ENCODE measurements around the gene PSMG2. TPM values are rescaled to one million over a fixed set of nuclear protein-coding genes. Genes with fewer than 3 reads are reported as not detected.

The PSMG2 gene
- polyA plus RNA-seq, 1 donor from 2014 or later, result 87.2 TPM

- Histone ChIP-seq H3K79me2 (replicated peaks; ENCODE audit: insufficient read depth, low read length) (no peaks in the 10 kb centered on the region), H4K20me1 (ENCODE audit: insufficient read depth) (no peaks in the 10 kb centered on the region), H3K9ac (ENCODE audit: low read length) (no peak overlapping the region), H3K4me2 (ENCODE audit: low read length) (no peak overlapping the region), H3K36me3 (ENCODE audit: insufficient read depth, low read length) (no peaks in the 10 kb centered on the region), H3K9me2 (ENCODE audit: insufficient read depth, low read length) (no peaks in the 10 kb centered on the region), H3K4me3 (ENCODE audit: low read length) (no peak overlapping the region), H3K27ac (ENCODE audit: low read length) (no peak overlapping the region), H3K9me3 (ENCODE audit: low read length) (no peaks in the 10 kb centered on the region), H2AFZ (ENCODE audit: low read depth, low read length) (no peak overlapping the region), H3K27me3 (ENCODE audit: insufficient read depth, low read depth, low read length) (no peaks in the 10 kb centered on the region), H3F3A (ENCODE audit: insufficient read depth, low read length, poor library complexity, severe bottlenecking) (no peaks in the 10 kb centered on the region)
- TF ChIP-seq REST (IDR thresholded peaks at IDR 0.05; ENCODE audit: borderline replicate concordance) (no peak), SMC3 (conservative IDR thresholded peaks at IDR 0.05; ENCODE audit: poor library complexity) (no peak), TAF1 (IDR thresholded peaks at IDR 0.05; ENCODE audit: low read depth) (no peak), EZH2 (IDR thresholded peaks at IDR 0.05; ENCODE audit: borderline replicate concordance, insufficient read depth, low read length, poor library complexity, severe bottlenecking) (no peak), MXI1 (conservative IDR thresholded peaks at IDR 0.05; ENCODE audit: poor library complexity, severe bottlenecking) (no peak), RAD21 (conservative IDR thresholded peaks at IDR 0.05) (no peak), EP300 (conservative IDR thresholded peaks at IDR 0.05; ENCODE audit: poor library complexity, severe bottlenecking) (no peak), POLR2AphosphoS5 (IDR thresholded peaks at IDR 0.05) (no peak), CTCF (IDR thresholded peaks at IDR 0.05; ENCODE audit: poor library complexity, severe bottlenecking) (no peak)
These were observed 34.5 kb downstream of the PSMG2 start for GRCh38 chr18:12737243-12737902.

GRCh38 chr18:12741351-12741750, 38.5 kb downstream of the PSMG2 start:
- Histone ChIP-seq H3K9ac (ENCODE audit: low read length) (no peak overlapping the region), H3F3A (ENCODE audit: insufficient read depth, low read length, poor library complexity, severe bottlenecking) (no peaks in the 10 kb centered on the region), H3K27ac (ENCODE audit: low read length) (no peak overlapping the region), H3K79me2 (replicated peaks; ENCODE audit: insufficient read depth, low read length) (no peaks in the 10 kb centered on the region), H3K4me2 (ENCODE audit: low read length) (no peak overlapping the region), H3K4me3 (ENCODE audit: low read length) (no peak overlapping the region), H3K27me3 (ENCODE audit: insufficient read depth, low read depth, low read length) (no peaks in the 10 kb centered on the region), H4K20me1 (ENCODE audit: insufficient read depth) (no peaks in the 10 kb centered on the region), H3K36me3 (ENCODE audit: insufficient read depth, low read length) (no peaks in the 10 kb centered on the region), H2AFZ (ENCODE audit: low read depth, low read length) (no peak overlapping the region), H3K9me3 (ENCODE audit: low read length) (no peaks in the 10 kb centered on the region), H3K9me2 (ENCODE audit: insufficient read depth, low read length) (no peaks in the 10 kb centered on the region)
- TF ChIP-seq SMC3 (conservative IDR thresholded peaks at IDR 0.05; ENCODE audit: poor library complexity) (no peak), EP300 (conservative IDR thresholded peaks at IDR 0.05; ENCODE audit: poor library complexity, severe bottlenecking) (no peak), EZH2 (IDR thresholded peaks at IDR 0.05; ENCODE audit: borderline replicate concordance, insufficient read depth, low read length, poor library complexity, severe bottlenecking) (no peak), REST (IDR thresholded peaks at IDR 0.05; ENCODE audit: borderline replicate concordance) (no peak), CTCF (IDR thresholded peaks at IDR 0.05; ENCODE audit: poor library complexity, severe bottlenecking) (no peak), TAF1 (IDR thresholded peaks at IDR 0.05; ENCODE audit: low read depth) (no peak), RAD21 (conservative IDR thresholded peaks at IDR 0.05) (no peak)

Measured in neural cell (in vitro differentiated cells).